ENCODE data around the gene DYRK1A. TPM values are rescaled to one million over a fixed set of nuclear protein-coding genes. Genes with fewer than 3 reads are reported as not detected.

DYRK1A gene
- total RNA-seq, 2 experiments from 2014 or later, result 47.6 to 51.1 TPM

DNA sequence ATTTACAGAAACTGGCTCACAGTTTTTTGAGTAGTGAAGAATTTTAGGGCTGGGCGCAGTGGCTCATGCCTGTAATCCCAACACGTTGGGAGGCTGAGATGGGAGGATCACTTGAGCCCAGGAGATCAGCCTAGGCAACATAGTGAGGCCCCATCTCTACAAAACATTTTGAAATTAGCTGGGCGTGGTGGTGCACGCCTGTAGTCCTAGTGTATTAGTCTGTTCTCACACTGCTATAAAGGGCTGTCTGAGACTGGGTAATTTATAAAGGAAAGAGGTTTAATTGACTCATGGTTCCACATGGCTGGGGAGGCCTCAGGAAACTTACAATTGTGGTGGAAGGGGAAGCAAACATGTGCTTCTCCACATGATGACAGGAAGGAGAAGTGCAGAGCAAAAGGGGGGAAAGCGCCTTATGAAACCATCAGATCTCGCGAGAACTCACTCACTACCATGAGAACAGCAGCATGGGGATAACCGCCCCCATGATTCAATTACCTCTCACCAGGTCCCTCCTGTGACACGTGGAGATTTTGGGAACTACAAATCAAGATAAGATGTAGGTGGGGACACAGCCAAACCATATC is 24.4 kb upstream of the DYRK1A start:
- Mint-ChIP-seq H3K4me1 (ENCODE audit: low read depth) (no peaks in the 10 kb centered on the region), H3K9me3 (peaks cover 4% of the 10 kb centered on the region), H3K27me3 (peaks cover 3% of the 10 kb centered on the region), H3K27ac (no peak overlapping the region), H3K36me3 (peaks cover 3% of the 10 kb centered on the region), H3K4me3 (no peak overlapping the region)
- intact Hi-C loops (cut with micrococcal nuclease), result no loop called here
- POLR2A ChIA-PET, result no interaction called here
- CTCF ChIA-PET, result no interaction called here
- no peak for DNase-seq

DNA sequence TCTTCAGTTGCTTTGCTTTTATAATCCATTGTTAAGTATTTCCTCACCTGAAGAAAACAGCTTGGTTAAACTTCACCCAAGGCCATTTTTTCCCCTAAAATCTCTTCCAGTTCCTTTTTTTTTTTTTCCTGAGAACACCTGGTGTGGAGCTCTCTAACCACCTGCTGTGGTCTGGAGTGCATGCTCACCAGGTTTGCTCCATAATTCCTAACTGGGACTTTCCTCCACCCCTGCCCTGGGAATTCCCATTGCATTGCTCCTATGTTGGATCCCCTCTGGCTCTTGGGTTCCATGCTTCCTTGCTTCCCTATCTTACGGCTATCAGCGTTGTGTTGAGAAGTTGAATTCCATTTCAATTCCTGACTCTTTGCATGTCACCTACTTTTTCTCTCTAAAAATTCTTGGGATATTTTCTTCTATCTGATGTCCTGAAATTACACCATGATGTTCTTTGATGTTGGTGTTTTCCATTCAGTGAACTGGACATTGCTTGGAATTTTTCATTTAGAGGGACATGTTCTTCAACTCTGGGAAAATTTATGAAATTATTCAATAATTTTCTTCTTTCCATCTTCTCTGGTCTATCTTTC is 19.6 kb upstream of the DYRK1A start:
- no peak for DNase-seq
- Mint-ChIP-seq H3K27ac (no peak overlapping the region), H3K36me3 (peaks cover 12% of the 10 kb centered on the region), H3K4me1 (ENCODE audit: low read depth) (no peaks in the 10 kb centered on the region), H3K27me3 (peaks cover 1% of the 10 kb centered on the region), H3K9me3 (peaks cover 30% of the 10 kb centered on the region), H3K4me3 (no peak overlapping the region)
- intact Hi-C loops (cut with micrococcal nuclease), result no loop called here
- ChIA-PET CTCF (no interaction called here), POLR2A (interaction anchor here (0.6 kb wide), 1 partner anchor 110 kb away, joined by 3 read pairs; no protein-coding TSS in a partner anchor)

GRCh38 chr21:37348664-37349063 is 17.9 kb upstream of the DYRK1A start:
- Mint-ChIP-seq H3K27ac (no peak overlapping the region), H3K27me3 (peaks cover 3% of the 10 kb centered on the region), H3K36me3 (peaks cover 8% of the 10 kb centered on the region), H3K4me3 (no peak overlapping the region), H3K4me1 (ENCODE audit: low read depth) (no peaks in the 10 kb centered on the region), H3K9me3 (peaks cover 27% of the 10 kb centered on the region)
- CTCF ChIA-PET, result no interaction called here
- intact Hi-C loops (cut with micrococcal nuclease), result no loop called here
- POLR2A ChIA-PET, result interaction anchor here (0.6 kb wide), 1 partner anchor 215 kb away, joined by 4 read pairs; no protein-coding TSS in a partner anchor
- no peak for DNase-seq

GRCh38 chr21:37350472-37350871 is 16.1 kb upstream of the DYRK1A start:
- ChIA-PET POLR2A (no interaction called here), CTCF (no interaction called here)
- Mint-ChIP-seq H3K4me3 (no peak overlapping the region), H3K27ac (no peak overlapping the region), H3K9me3 (peaks cover 27% of the 10 kb centered on the region), H3K4me1 (ENCODE audit: low read depth) (no peaks in the 10 kb centered on the region), H3K27me3 (peaks cover 5% of the 10 kb centered on the region), H3K36me3 (peaks cover 8% of the 10 kb centered on the region)
- no peak for DNase-seq
- intact Hi-C loops (cut with micrococcal nuclease), result no loop called here

- Mint-ChIP-seq H3K27me3 (peaks cover 4% of the 10 kb centered on the region), H3K36me3 (no peaks in the 10 kb centered on the region), H3K27ac (no peak overlapping the region), H3K4me3 (no peak overlapping the region), H3K9me3 (no peaks in the 10 kb centered on the region), H3K4me1 (ENCODE audit: low read depth) (no peaks in the 10 kb centered on the region)
- DNase-seq, result no peak
- POLR2A ChIA-PET, result no interaction called here
- CTCF ChIA-PET, result no interaction called here
- intact Hi-C loops (cut with micrococcal nuclease), result no loop called here
Observed at GRCh38 chr21:37356706-37357105, 9.9 kb upstream of the DYRK1A start.

DNA sequence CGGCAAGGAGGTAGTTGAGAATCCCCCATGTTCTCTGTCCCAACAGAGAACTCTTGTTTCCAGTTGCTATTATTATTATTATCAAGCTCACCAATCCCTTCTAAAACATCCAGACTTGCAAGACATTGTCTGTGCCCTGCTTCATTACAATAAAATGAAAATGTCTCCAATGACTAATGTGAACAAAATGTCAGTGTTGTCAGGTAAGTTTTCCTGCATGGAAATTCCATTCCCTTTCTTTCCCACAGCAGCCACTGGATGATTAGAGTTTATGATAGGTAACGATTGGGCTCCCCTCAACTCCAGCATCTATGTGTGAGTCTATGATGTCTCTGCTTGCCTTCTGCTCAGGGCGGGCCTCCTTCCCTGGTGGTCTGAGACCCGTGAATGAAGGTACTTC is 8.9 kb upstream of the DYRK1A start:
- H3K9me3 Mint-ChIP-seq, result no peaks in the 10 kb centered on the region
- DNase-seq, result no peak
- peaks cover 4% of the 10 kb centered on the region for H3K27me3 Mint-ChIP-seq
- H3K27ac Mint-ChIP-seq, result no peak overlapping the region
- intact Hi-C loops (cut with micrococcal nuclease), result no loop called here
- H3K36me3 Mint-ChIP-seq, result no peaks in the 10 kb centered on the region
- ChIA-PET POLR2A (no interaction called here), CTCF (no interaction called here)
- H3K4me1 Mint-ChIP-seq (ENCODE audit: low read depth), result no peaks in the 10 kb centered on the region
- H3K4me3 Mint-ChIP-seq, result no peak overlapping the region

GRCh38 chr21:37358397-37358796 is 8.2 kb upstream of the DYRK1A start:
- POLR2A ChIA-PET, result no interaction called here
- peaks cover 4% of the 10 kb centered on the region for H3K27me3 Mint-ChIP-seq

DNA sequence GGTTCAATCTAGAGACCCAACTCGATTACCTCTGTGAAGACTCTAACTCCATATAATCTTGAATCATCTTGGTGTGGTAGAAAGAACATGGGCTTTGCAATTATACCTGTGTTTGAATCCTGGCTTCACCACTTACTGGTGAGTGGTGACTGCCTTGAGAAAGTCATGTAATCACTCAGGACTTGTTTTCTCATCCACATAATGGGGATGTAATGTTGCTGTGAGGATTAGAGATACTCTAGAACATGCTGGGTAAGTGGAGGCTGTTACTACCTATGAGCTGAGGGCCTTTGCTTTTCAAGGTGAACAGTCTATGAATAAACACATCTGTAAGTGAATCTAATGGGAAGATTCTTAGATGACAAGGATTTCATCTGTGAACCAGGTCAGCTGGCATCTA is 2.6 kb upstream of the DYRK1A start:
- Mint-ChIP-seq H3K4me3 (no peak overlapping the region), H3K36me3 (peaks cover 10% of the 10 kb centered on the region), H3K9me3 (no peaks in the 10 kb centered on the region), H3K27me3 (no peaks in the 10 kb centered on the region), H3K4me1 (ENCODE audit: low read depth) (peaks cover 6% of the 10 kb centered on the region), H3K27ac (no peak overlapping the region)
- intact Hi-C loops (cut with micrococcal nuclease), result loop anchor here (10.0 kb wide), 1 partner anchor 379 kb away; no protein-coding TSS in a partner anchor
- POLR2A ChIA-PET, result interaction anchor here (2.8 kb wide), 1 partner anchor 97 kb away, joined by 22 read pairs; the partner anchor contains the start of gene VPS26C
- CTCF ChIA-PET, result interaction anchor here (0.6 kb wide), 1 partner anchor 90 kb away, joined by 3 read pairs; no protein-coding TSS in a partner anchor
- DNase-seq, result no peak

More at GRCh38 chr21:37358397-37358796, 8.2 kb upstream of the DYRK1A start:
- intact Hi-C loops (cut with micrococcal nuclease), result no loop called here
- Mint-ChIP-seq H3K27ac (no peak overlapping the region), H3K36me3 (no peaks in the 10 kb centered on the region), H3K9me3 (no peaks in the 10 kb centered on the region), H3K4me3 (no peak overlapping the region), H3K4me1 (ENCODE audit: low read depth) (no peaks in the 10 kb centered on the region)
- no peak for DNase-seq
- CTCF ChIA-PET, result no interaction called here

- intact Hi-C loops (cut with micrococcal nuclease), result loop anchor here (5.0 to 10.0 kb wide), 2 partner anchors 380 to 1403 kb away; no protein-coding TSS in a partner anchor
- H3K9me3 Mint-ChIP-seq, result no peaks in the 10 kb centered on the region
- no peak overlapping the region for H3K27ac Mint-ChIP-seq
- H3K36me3 Mint-ChIP-seq, result peaks cover 10% of the 10 kb centered on the region
- no peak for DNase-seq
- ChIA-PET CTCF (interaction anchor here (0.6 to 1.1 kb wide), 3 partner anchors 12 to 109 kb away, joined by 3 to 5 read pairs (median 3); no protein-coding TSS in a partner anchor), POLR2A (interaction anchor here (1.2 to 2.8 kb wide), 5 partner anchors 97 to 198 kb away, joined by 3 to 22 read pairs (median 4); partner anchors contain the start of gene VPS26C)
- H3K4me3 Mint-ChIP-seq, result no peak overlapping the region
- no peaks in the 10 kb centered on the region for H3K27me3 Mint-ChIP-seq
- peaks cover 14% of the 10 kb centered on the region for H3K4me1 Mint-ChIP-seq (ENCODE audit: low read depth)
Observed at GRCh38 chr21:37364722-37365121, 1.9 kb upstream of the DYRK1A start.

GRCh38 chr21:37365517-37366481 is 774 bp upstream of the DYRK1A start:
- ChIA-PET POLR2A (interaction anchor here (0.5 to 2.8 kb wide), 9 partner anchors 42 to 198 kb away, joined by 3 to 22 read pairs (median 4); partner anchors contain the start of gene VPS26C), CTCF (interaction anchor here (0.6 to 1.1 kb wide), 6 partner anchors 98 to 197 kb away, joined by 3 to 5 read pairs (median 3); partner anchors contain the start of gene VPS26C)
- Mint-ChIP-seq H3K9me3 (no peaks in the 10 kb centered on the region), H3K27ac (peak overlapping the region; percentile 99), H3K27me3 (no peaks in the 10 kb centered on the region), H3K4me3 (peak overlapping the region; percentile 98), H3K36me3 (peaks cover 12% of the 10 kb centered on the region), H3K4me1 (ENCODE audit: low read depth) (peaks cover 25% of the 10 kb centered on the region)
- peak; percentile 68 for DNase-seq
- intact Hi-C loops (cut with micrococcal nuclease), result loop anchor here (1.0 to 10.0 kb wide), 7 partner anchors 43 to 1402 kb away; partner anchors contain the start of genes PIGP, TTC3 and VPS26C

DNA sequence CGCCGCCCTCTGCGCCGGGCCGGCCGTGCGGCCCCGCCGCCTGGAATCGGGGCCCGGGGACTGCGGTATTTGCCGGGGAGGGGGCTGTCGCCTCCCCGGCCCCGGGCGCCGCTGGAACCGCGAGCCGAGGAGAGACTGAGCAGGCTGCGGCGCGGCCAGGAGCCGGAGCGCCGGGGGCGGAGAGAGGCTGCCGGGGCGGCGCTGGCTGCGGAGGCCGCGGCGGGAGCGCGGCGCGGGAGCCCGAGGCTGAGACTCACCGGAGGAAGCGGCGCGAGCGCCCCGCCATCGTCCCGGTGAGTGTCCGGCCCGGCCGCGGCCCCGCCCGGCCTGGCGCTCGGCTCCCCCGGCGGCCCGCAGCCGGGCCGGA is 746 bp downstream of the DYRK1A start:
- ChIA-PET POLR2A (interaction anchor here (1.0 to 5.0 kb wide), 3 partner anchors 100 to 197 kb away, joined by 3 to 18 read pairs (median 6); partner anchors contain the start of gene VPS26C), CTCF (no interaction called here)
- H3K36me3 Mint-ChIP-seq, result peaks cover 12% of the 10 kb centered on the region
- H3K9me3 Mint-ChIP-seq, result no peaks in the 10 kb centered on the region
- DNase-seq, result peak; percentile 33
- no peak overlapping the region for H3K4me3 Mint-ChIP-seq
- intact Hi-C loops (cut with micrococcal nuclease), result loop anchor here (2.0 to 10.0 kb wide), 3 partner anchors 197 to 1400 kb away; no protein-coding TSS in a partner anchor
- H3K27me3 Mint-ChIP-seq, result no peaks in the 10 kb centered on the region
- no peak overlapping the region for H3K27ac Mint-ChIP-seq
- H3K4me1 Mint-ChIP-seq (ENCODE audit: low read depth), result peaks cover 39% of the 10 kb centered on the region
